ENCODE data around the gene NLRP6.
"Not testable (repeated sequence)": the region's sequence is repeated elsewhere in the genome, so short reads cannot be mapped to it uniquely, and the experiment has no call there.

Gene NLRP6

GRCh38 chr11:278001-278951, at the start of gene NLRP6:
NLRP6 (plus strand) TSS chr11:278407; CDS start chr11:278570, 163 bp downstream.
- DNase-seq, result no peak

GRCh38 chr11:230431-230830, 47.8 kb upstream of the NLRP6 start:
- no peak for DNase-seq

GRCh38 chr11:232783-233565, 45.2 kb upstream of the NLRP6 start:
- no peak for DNase-seq

- DNase-seq, result no peak
Measured at GRCh38 chr11:235180-235579, 43.0 kb upstream of the NLRP6 start.

- DNase-seq, result no peak
Measured at GRCh38 chr11:235609-235996, 42.6 kb upstream of the NLRP6 start.

GRCh38 chr11:235997-236773, 42.0 kb upstream of the NLRP6 start, which contains the start of gene SIRT3:
SIRT3 (minus strand) TSS chr11:236342; CDS start chr11:236328, 14 bp downstream.
- DNase-seq, result peak; percentile 40

- peak; percentile 50 for DNase-seq
Measured at GRCh38 chr11:236774-237767, 41.1 kb upstream of the NLRP6 start, which contains the start of gene PSMD13. PSMD13 (plus strand) TSS chr11:236976; CDS start chr11:237050, 74 bp downstream.

GRCh38 chr11:238346-238745, 39.9 kb upstream of the NLRP6 start:
- DNase-seq, result not testable (repeated sequence)

GRCh38 chr11:240315-240714, 37.9 kb upstream of the NLRP6 start:
- no peak for DNase-seq

- DNase-seq, result no peak
Measured at GRCh38 chr11:241634-242033, 36.6 kb upstream of the NLRP6 start.

- DNase-seq, result no peak
Measured at GRCh38 chr11:244376-244775, 33.8 kb upstream of the NLRP6 start.

- no peak for DNase-seq
Measured at GRCh38 chr11:249062-249461, 29.1 kb upstream of the NLRP6 start.

- DNase-seq, result no peak
Measured at GRCh38 chr11:250274-250673, 27.9 kb upstream of the NLRP6 start.

- DNase-seq, result peak; percentile 51
Measured at GRCh38 chr11:250740-251299, 27.4 kb upstream of the NLRP6 start.

- no peak for DNase-seq
Measured at GRCh38 chr11:251550-251949, 26.7 kb upstream of the NLRP6 start.

GRCh38 chr11:252666-253065, 25.5 kb upstream of the NLRP6 start:
- no peak for DNase-seq

GRCh38 chr11:253160-253885, 24.9 kb upstream of the NLRP6 start:
- DNase-seq, result no peak

- no peak for DNase-seq
Measured at GRCh38 chr11:253886-254270, 24.3 kb upstream of the NLRP6 start.

GRCh38 chr11:255176-255575, 23.0 kb upstream of the NLRP6 start:
- DNase-seq, result no peak

- no peak for DNase-seq
Measured at GRCh38 chr11:255816-256215, 22.4 kb upstream of the NLRP6 start.

Data from NCI-H1694 treated with DMSO at 0.1 percent for 48 hours (cell line).